Gastroesophageal sphincter (tissue), 4 donors: ENCODE results near the gene PIF1. TPM values are rescaled to one million over a fixed set of nuclear protein-coding genes. Genes with fewer than 3 reads are reported as not detected.

Source experiments
- ATAC-seq: fragments of 150-250 bp; one replicate; pipeline ENCODE4 v1.9.1; 2016; ENCODE audit warnings: mild to moderate bottlenecking, moderate library complexity
- H3K27ac ChIP-seq, 4 donors: fragments of 200-600 bp; sonication (generic) in 3 of 4; 1 replicate in 3 of 4; 2 replicates in 1 of 4; pipeline ENCODE4 v1.5.1; 2016 to 2019
- H3K27me3 ChIP-seq: fragments of 200-600 bp; sonication (generic); one replicate; pipeline ENCODE4 v1.5.1; 2019
- H3K36me3 ChIP-seq, 2 donors: fragments of 200-600 bp; sonication (generic); one replicate each; pipeline ENCODE4 v1.5.1; 2019; ENCODE audit warnings: control low read depth in 1 of 2
- H3K4me1 ChIP-seq, 3 donors: fragments of 200-600 bp; sonication (generic); 1 replicate in 2 of 3; 2 replicates in 1 of 3; pipeline ENCODE4 v1.5.1; 2016 to 2019; ENCODE audit warnings: control low read depth in 2 of 3
- H3K4me3 ChIP-seq, 2 donors: fragments of 200-600 bp; sonication (generic); one replicate each; pipeline ENCODE4 v1.5.1; 2019; ENCODE audit warnings: mild to moderate bottlenecking in 1 of 2, moderate library complexity in 1 of 2
- H3K9me3 ChIP-seq, 3 donors: fragments of 200-600 bp; sonication (generic); one replicate each; pipeline ENCODE4 v1.5.1; 2017 to 2019; ENCODE audit warnings: control low read depth in 2 of 3
- EP300 ChIP-seq: sonication (generic); formaldehyde crosslinking; IDR thresholded peaks from one replicate; pipeline ENCODE4 v1.6.1; 2017; ENCODE audit warnings: antibody characterized with exemption, mild to moderate bottlenecking
- POLR2A ChIP-seq, 2 donors: fragments of 450-650 bp; IDR thresholded peaks; one replicate each; pipeline ENCODE4 v1.6.1; 2017; ENCODE audit warnings: antibody characterized with exemption in 2 of 2, mild to moderate bottlenecking in 2 of 2, moderate library complexity in 1 of 2
- POLR2AphosphoS5 ChIP-seq: sonication (generic); formaldehyde crosslinking; IDR thresholded peaks from one replicate; pipeline ENCODE4 v1.6.1; 2017; ENCODE audit warnings: antibody characterized with exemption
- WGBS, 2 donors: methylation state at CpG; one replicate each; pipeline ENCODE4 v1.1.5; 2018; ENCODE audit warnings: low coverage in 1 of 2; 5-methylcytosine and 5-hydroxymethylcytosine counted together
- total RNA-seq, 4 donors: library from RNA; depleted of rRNA; stranded (reverse); fragments of >200 nt; gene quantifications; one replicate each; pipeline ENCODE4 v1.1.0, GENCODE V29; 2016
- TF ChIP-seq, protein P1 (sequence below), 4 experiments: fragments of 200-600 bp in 2 of 4; fragments of 450-650 bp in 2 of 4; sonication (generic) in 1 of 4; IDR thresholded peaks; one replicate each; pipeline ENCODE4 v1.5.1; 2017 to 2019; ENCODE audit warnings: antibody characterized with exemption in 4 of 4, mild to moderate bottlenecking in 2 of 4, moderate library complexity in 2 of 4

The PIF1 gene
- total RNA-seq, 4 donors from 2014 or later = 1.6 to 3.4 (median 2.3) TPM

DNA sequence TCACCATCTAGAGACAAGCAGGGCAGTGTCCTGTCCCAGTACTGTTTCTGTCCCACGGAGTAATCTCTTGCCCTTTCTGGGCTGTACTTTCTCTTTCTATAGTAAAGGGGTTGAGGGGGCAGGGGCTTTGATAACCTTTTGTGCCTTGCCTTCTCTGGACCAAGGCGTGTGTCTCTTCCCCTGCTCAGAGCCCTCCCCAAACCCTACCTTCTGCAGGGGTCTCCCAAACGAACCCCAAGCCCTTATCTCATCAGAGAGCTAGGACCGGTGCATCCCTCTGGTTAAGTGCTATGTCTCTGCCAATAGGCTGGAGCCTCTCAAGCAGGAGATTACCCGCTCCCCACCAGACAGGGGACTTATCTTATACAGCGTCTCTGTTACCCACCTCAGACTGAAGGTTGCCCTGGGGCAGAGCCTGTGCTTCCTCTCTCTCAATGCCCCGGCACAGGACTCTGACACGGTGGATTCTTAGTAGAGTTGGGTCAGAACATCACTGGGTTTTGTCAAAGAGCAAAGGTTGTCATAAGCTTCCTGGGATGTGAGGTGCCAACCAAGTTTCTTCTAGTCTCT, 19.2 kb upstream of the PIF1 start:
- TF ChIP-seq, protein P1, sequence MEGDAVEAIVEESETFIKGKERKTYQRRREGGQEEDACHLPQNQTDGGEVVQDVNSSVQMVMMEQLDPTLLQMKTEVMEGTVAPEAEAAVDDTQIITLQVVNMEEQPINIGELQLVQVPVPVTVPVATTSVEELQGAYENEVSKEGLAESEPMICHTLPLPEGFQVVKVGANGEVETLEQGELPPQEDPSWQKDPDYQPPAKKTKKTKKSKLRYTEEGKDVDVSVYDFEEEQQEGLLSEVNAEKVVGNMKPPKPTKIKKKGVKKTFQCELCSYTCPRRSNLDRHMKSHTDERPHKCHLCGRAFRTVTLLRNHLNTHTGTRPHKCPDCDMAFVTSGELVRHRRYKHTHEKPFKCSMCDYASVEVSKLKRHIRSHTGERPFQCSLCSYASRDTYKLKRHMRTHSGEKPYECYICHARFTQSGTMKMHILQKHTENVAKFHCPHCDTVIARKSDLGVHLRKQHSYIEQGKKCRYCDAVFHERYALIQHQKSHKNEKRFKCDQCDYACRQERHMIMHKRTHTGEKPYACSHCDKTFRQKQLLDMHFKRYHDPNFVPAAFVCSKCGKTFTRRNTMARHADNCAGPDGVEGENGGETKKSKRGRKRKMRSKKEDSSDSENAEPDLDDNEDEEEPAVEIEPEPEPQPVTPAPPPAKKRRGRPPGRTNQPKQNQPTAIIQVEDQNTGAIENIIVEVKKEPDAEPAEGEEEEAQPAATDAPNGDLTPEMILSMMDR (IDR thresholded peaks at IDR 0.05) = no peak
- TF ChIP-seq EP300 (no peak), POLR2A (IDR thresholded peaks at IDR 0.05) (no peak), POLR2AphosphoS5 (no peak)
- WGBS, 2 donors = 12 to 31% methylated on average over 4 to 6 of the region's 8 CpGs
- Histone ChIP-seq H3K27ac (peak overlapping the region; percentile 64 to 100 (median 94)), H3K9me3 (no peaks in the 10 kb centered on the region), H3K4me1 (peaks cover 0 to 83% (median 40%) of the 10 kb centered on the region in 3 donors), H3K4me3 (peak overlapping the region; percentile 91 to 95), H3K27me3 (no peaks in the 10 kb centered on the region), H3K36me3 (peaks cover 0 to 14% of the 10 kb centered on the region in 2 donors)
- no peak for ATAC-seq

DNA sequence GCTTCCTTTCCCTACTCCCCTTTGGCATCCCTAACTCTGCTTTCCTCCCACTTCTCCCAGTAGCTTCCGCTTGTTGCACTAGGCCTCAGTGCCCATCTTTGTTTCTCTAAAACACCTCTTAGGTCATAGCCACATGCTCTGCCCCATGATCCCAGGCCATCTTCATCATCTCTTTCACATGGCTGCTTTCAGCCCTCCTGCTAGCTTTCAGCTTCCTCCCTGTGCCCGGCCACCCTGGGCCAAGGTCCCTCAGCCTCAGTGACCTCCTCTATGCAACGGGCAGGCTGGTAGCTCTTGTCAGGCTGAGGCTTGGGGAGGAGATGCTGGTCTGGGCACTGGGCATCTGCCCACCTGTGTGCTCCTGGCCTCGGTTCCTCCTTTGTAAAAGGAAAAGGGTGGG, 18.5 kb upstream of the PIF1 start:
- Histone ChIP-seq H3K27ac (peak overlapping the region; percentile 64 to 100 (median 94)), H3K9me3 (no peaks in the 10 kb centered on the region), H3K4me1 (peaks cover 0 to 76% (median 37%) of the 10 kb centered on the region in 3 donors), H3K27me3 (no peaks in the 10 kb centered on the region), H3K36me3 (peaks cover 0 to 7% of the 10 kb centered on the region in 2 donors), H3K4me3 (peak overlapping the region; percentile 91 to 95)
- ATAC-seq = no peak
- TF ChIP-seq POLR2A (IDR thresholded peaks at IDR 0.05) = no peak
- TF ChIP-seq, protein P1 (IDR thresholded peaks at IDR 0.05) = no peak
- TF ChIP-seq POLR2AphosphoS5 = no peak
- no peak for TF ChIP-seq EP300
- WGBS, 2 donors = 32 to 38% methylated on average over 3 to 4 of the region's 4 CpGs

DNA sequence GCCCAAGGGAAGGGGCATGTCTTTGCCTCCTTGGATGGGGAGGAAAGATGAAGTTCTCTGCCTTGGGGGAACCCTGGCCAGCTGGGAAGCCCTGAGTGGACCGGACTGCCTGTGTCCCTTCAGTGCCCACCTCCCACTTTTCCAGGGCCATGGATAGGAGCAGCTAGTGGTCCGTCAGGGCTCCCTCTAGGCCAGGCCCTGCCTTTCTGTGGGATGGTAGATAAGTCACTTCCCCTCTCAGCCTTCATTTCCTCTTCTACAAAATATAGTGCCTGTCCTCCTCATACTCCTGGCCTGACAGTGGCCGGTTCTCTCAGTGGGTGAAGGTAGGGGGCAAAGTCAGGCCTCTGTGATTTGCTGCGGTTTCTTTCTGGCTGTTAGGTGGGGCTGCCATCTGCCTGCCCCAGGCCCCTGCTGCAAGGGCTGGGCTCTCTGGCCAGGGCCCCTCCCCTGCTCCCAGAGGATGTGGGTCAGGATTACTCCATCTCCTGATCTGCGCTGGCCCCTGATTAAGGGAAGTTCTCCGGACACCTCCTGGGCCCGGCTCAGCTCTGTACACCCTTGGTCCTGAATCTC, 17.6 kb upstream of the PIF1 start:
- Histone ChIP-seq H3K27ac (peak overlapping the region; percentile 90 to 100 (median 94)), H3K9me3 (no peaks in the 10 kb centered on the region), H3K36me3 (no peaks in the 10 kb centered on the region), H3K4me1 (peaks cover 0 to 67% (median 37%) of the 10 kb centered on the region in 3 donors), H3K27me3 (no peaks in the 10 kb centered on the region), H3K4me3 (peak overlapping the region; percentile 91 to 95)
- WGBS, 2 donors = 14 to 18% methylated on average over 3 to 4 of the region's 7 CpGs
- peak; percentile 32 for ATAC-seq
- TF ChIP-seq, protein P1 (IDR thresholded peaks at IDR 0.05) = peak in 1 of 4 experiments; percentile 11
- no peak for TF ChIP-seq EP300
- peak in 1 of 2 donors; percentile 22 for TF ChIP-seq POLR2A (IDR thresholded peaks at IDR 0.05)
- TF ChIP-seq POLR2AphosphoS5 = peak; percentile 4

DNA sequence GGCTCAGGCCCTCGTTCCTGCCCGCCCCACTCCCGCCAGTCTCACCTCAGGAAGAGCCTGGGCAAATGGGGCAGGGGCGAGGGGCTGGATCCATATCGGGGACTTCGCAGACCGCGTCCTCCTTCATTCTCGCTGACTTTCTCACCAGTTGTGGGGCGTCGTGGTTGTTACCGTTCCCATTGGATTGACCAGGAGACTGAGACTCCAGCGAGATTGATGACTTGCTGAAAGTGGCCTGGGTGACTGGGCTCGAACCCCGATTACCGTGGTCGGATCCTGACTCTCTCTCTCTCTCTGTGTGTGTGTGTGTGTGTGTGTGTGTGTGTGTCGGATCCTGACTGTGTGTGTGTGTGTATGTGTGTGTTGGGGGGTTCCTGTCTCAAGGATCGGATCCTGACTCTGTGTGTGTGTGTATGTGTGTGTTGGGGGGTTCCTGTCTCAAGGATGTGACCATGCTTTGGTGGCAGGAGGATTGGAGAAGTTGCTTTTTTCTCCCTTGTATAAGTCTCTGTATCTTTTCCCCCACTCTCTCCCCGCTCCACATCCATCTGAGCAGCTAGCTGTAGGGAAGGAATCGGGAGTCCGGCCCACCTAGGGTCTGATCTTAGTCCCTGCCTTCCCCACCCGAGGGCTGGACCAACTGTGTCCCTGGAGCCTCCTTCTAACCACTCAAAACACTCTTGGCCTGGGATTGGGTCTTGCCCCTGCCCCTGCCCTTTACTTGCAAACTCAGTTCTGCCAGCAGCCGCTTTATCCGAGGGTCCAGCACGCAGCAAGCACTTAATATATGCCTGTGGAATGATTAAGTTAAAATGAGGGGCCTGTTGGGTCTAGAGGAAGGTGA, 16.9 kb upstream of the PIF1 start:
- 0 to 1% methylated on average over 1 to 9 of the region's 26 CpGs for WGBS, 2 donors

More for the DNA sequence above, 16.9 kb upstream of the PIF1 start:
- no peaks in the 10 kb centered on the region for H3K36me3 ChIP-seq
- H3K9me3 ChIP-seq = no peaks in the 10 kb centered on the region
- peaks cover 0 to 60% (median 31%) of the 10 kb centered on the region in 3 donors for H3K4me1 ChIP-seq
- peak overlapping the region; percentile 90 to 100 (median 94) for H3K27ac ChIP-seq
- peak overlapping the region; percentile 91 to 95 for H3K4me3 ChIP-seq
- H3K27me3 ChIP-seq = no peaks in the 10 kb centered on the region
- TF ChIP-seq EP300 = no peak
- TF ChIP-seq POLR2A (IDR thresholded peaks at IDR 0.05) = no peak
- TF ChIP-seq, protein P1 (IDR thresholded peaks at IDR 0.05) = no peak
- TF ChIP-seq POLR2AphosphoS5 = no peak
- no peak for ATAC-seq
